Kidney (tissue), 14 donors: Measurements from ENCODE around the gene ADISSP. TPM values are rescaled to one million over a fixed set of nuclear protein-coding genes. Genes with fewer than 3 reads are reported as not detected.

Experiments
- DNase-seq, 5 donors: peaks; one replicate each; pipeline ENCODE4 v3.0.0-alpha.2; 2013 to 2020
- FAIRE-seq: peaks from 2 replicates; lab custom pipeline; 2012; peaks lifted over from hg19 to GRCh38; lab: Jason Lieb, UNC
- H3K27ac ChIP-seq, 2 donors: one replicate each; pipeline ENCODE4 v1.7.0; 2013; ENCODE audit warnings: low read depth in 2 of 2, low read length in 2 of 2, inconsistent platforms in 1 of 2
- H3K27me3 ChIP-seq: one replicate; pipeline ENCODE4 v1.7.1; 2013; ENCODE audit warnings: low read length, inconsistent platforms; ENCODE audit not compliant: control insufficient read depth, insufficient read depth
- H3K36me3 ChIP-seq, 3 donors: one replicate each; pipeline versions ENCODE4 v1.7.0 to v1.7.1; 2013; ENCODE audit warnings: low read length in 3 of 3, control low read depth in 1 of 3, inconsistent platforms in 1 of 3; ENCODE audit not compliant: insufficient read depth in 3 of 3, control insufficient read depth in 2 of 3
- H3K4me1 ChIP-seq, 3 donors: one replicate each; pipeline versions ENCODE4 v1.7.0 to v1.7.1; 2013; ENCODE audit warnings: low read length in 3 of 3, inconsistent platforms in 1 of 3, low read depth in 1 of 3; ENCODE audit not compliant: control insufficient read depth in 2 of 3, insufficient read depth in 2 of 3
- H3K4me3 ChIP-seq, 3 donors: one replicate each; pipeline versions ENCODE4 v1.7.0 to v1.8.1; 2013; ENCODE audit warnings: low read length in 3 of 3, control low read depth in 1 of 3, inconsistent platforms in 1 of 3
- H3K9ac ChIP-seq, 3 donors: one replicate each; pipeline versions ENCODE4 v1.7.0 to v1.7.1; 2013; ENCODE audit warnings: low read length in 3 of 3, control low read depth in 1 of 3, inconsistent platforms in 1 of 3
- H3K9me3 ChIP-seq, 3 donors: one replicate each; pipeline versions ENCODE4 v1.7.0 to v1.7.1; 2013; ENCODE audit warnings: low read length in 3 of 3, control low read depth in 1 of 3, inconsistent platforms in 1 of 3; ENCODE audit not compliant: control insufficient read depth in 2 of 3, insufficient read depth in 1 of 3
- intact Hi-C: fragments of 100-400 bp; cut with DNase I; formaldehyde crosslinking; loops from one replicate; pipeline ENCODE4 v1.11.1; 2022
- polyA plus RNA-seq: library from polyadenylated mRNA; stranded (reverse); fragments of 350-450 nt; fragmentation: Illumina TruSeq; extraction: RNeasy Lipid Tissue Mini Kit (QIAGEN cat#74804); gene quantifications from one replicate; pipeline ENCODE4 v1.2.3, GENCODE V29; 2014; ENCODE audit warnings: low read depth, low replicate concordance; ENCODE audit not compliant: insufficient read depth
- total RNA-seq: library from RNA; stranded (reverse); fragmentation: NEBNext Ultra II Directional; extraction: Animal tissue kit (Norgen Biotek cat#: 25700); gene quantifications from one replicate; pipeline ENCODE4 v1.2.1, GENCODE V29; 2021
- TF ChIP-seq, protein P1 (sequence below): IDR thresholded peaks from 3 replicates; pipeline ENCODE4 v1.5.1; 2012; ENCODE audit warnings: mild to moderate bottlenecking, moderate library complexity, borderline replicate concordance; ENCODE audit not compliant: insufficient read depth; ENCODE audit errors: extremely low read depth
- donor health status: control.
- donor health status: control.
- donor health status: control.
- donor health status: control.
- donor health status: control.
- donor health status: DM: yes; HTN: yes; CAD: no.
- donor health status: Normal renal cell carcinoma (clear cell type).

Gene ADISSP
- total and polyA plus RNA-seq, 2 donors from 2014 or later = 26.3 to 31.8 TPM

DNA sequence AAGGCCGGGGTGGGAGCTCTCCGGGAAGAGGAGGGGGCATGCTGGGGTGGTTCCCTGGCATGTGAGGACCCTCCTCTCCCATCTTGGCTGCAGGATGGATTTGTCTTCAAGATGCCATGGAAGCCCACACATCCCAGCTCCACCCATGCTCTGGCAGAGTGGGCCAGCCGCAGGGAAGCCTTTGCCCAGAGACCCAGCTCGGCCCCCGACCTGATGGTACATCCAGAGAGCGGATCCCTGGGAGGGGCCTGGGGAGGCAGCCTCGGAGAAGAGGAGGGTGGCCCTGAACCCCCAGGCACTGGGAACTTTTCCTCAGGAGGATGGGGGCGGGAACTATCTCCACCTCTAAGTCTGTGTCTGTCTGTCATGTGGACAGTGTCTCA is 33.3 kb upstream of the ADISSP start:
- TF ChIP-seq, protein P1, sequence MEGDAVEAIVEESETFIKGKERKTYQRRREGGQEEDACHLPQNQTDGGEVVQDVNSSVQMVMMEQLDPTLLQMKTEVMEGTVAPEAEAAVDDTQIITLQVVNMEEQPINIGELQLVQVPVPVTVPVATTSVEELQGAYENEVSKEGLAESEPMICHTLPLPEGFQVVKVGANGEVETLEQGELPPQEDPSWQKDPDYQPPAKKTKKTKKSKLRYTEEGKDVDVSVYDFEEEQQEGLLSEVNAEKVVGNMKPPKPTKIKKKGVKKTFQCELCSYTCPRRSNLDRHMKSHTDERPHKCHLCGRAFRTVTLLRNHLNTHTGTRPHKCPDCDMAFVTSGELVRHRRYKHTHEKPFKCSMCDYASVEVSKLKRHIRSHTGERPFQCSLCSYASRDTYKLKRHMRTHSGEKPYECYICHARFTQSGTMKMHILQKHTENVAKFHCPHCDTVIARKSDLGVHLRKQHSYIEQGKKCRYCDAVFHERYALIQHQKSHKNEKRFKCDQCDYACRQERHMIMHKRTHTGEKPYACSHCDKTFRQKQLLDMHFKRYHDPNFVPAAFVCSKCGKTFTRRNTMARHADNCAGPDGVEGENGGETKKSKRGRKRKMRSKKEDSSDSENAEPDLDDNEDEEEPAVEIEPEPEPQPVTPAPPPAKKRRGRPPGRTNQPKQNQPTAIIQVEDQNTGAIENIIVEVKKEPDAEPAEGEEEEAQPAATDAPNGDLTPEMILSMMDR = no peak
- Histone ChIP-seq H3K4me3 (no peak overlapping the region), H3K27ac (no peak overlapping the region), H3K4me1 (peaks cover 0 to 16% (median 3%) of the 10 kb centered on the region in 3 donors), H3K27me3 (no peaks in the 10 kb centered on the region), H3K9ac (no peak overlapping the region), H3K36me3 (peaks cover 0 to 8% (median 0%) of the 10 kb centered on the region in 3 donors), H3K9me3 (no peaks in the 10 kb centered on the region)
- intact Hi-C loops = no loop called here
- peak in 2 of 5 donors; percentile 48 to 66 for DNase-seq
- FAIRE-seq = no peak

DNA sequence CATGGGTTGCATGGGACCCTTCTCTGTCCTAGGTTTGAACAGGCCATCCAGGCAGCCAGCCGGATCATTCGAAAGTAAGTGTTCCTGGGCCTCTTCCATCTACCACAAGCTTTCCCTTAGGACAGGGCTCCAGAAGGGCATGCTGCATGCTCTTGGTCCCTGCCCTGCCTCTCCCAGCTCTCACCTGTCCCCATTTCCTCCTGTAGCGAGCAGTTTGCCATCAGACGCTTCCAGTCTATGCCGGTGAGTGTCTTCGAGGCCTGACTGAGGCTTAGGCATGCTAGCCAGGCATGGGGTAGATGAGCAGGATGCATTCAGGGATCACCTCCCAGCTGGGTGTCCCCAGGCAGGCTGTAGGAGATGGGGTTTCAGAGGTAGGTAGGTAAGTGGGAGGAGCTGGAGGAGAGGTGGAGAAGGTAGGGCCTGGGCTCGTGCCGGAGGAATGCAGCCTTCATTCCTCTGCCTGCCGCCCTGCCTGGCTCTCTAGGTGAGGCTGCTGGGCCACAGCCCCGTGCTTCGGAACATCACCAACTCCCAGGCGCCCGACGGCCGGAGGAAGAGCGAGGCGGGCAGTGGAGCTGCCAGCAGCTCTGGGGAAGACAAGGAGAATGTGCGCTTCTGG is 32.8 kb upstream of the ADISSP start:
- Histone ChIP-seq H3K27me3 (no peaks in the 10 kb centered on the region), H3K27ac (no peak overlapping the region), H3K9ac (no peak overlapping the region), H3K9me3 (no peaks in the 10 kb centered on the region), H3K36me3 (peaks cover 0 to 8% (median 0%) of the 10 kb centered on the region in 3 donors), H3K4me1 (peaks cover 0 to 16% (median 3%) of the 10 kb centered on the region in 3 donors), H3K4me3 (no peak overlapping the region)
- peak in 1 of 5 donors; percentile 63 for DNase-seq
- TF ChIP-seq, protein P1 = no peak
- intact Hi-C loops = no loop called here
- FAIRE-seq = no peak

DNA sequence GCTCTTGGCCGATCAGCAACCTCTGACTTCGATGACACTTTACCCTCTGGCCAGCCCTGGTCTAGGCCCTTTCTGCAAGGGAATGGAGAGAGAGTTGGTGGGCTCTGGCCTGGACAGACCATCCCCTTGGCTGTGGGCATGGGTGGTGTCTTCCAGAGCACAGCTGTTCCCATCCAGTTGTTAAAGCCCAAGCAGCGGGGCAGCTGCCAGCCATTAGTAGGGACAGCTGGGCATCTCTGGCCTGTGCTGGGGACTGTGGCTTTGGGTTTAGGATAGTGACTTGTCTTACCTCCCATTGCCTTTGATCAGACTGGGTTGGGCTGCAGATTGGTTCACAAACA is 31.3 kb upstream of the ADISSP start:
- Histone ChIP-seq H3K27me3 (no peaks in the 10 kb centered on the region), H3K36me3 (peaks cover 0 to 8% (median 0%) of the 10 kb centered on the region in 3 donors), H3K4me3 (no peak overlapping the region), H3K4me1 (peaks cover 0 to 16% (median 3%) of the 10 kb centered on the region in 3 donors), H3K9me3 (no peaks in the 10 kb centered on the region), H3K27ac (no peak overlapping the region), H3K9ac (no peak overlapping the region)
- intact Hi-C loops = no loop called here
- FAIRE-seq = no peak
- peak in 1 of 5 donors; percentile 29 for DNase-seq
- TF ChIP-seq, protein P1 = no peak
